HEK293 (cell line): ENCODE data around the gene PDIA4.

Experiments used
- FEZF1 ChIP-seq: fragments of 450-650 bp; formaldehyde crosslinking; IDR thresholded peaks from 2 replicates; pipeline ENCODE4 v1.5.1; 2016; ENCODE audit warnings: missing biosample characterization, missing genetic modification characterization
- SP7 ChIP-seq: fragments of 450-650 bp; formaldehyde crosslinking; IDR thresholded peaks from 2 replicates; pipeline ENCODE4 v1.5.1; 2016; ENCODE audit warnings: missing biosample characterization, missing genetic modification characterization
- TCF7L2 ChIP-seq: IDR thresholded peaks from 2 replicates; pipeline ENCODE4 v1.6.1; 2011; ENCODE audit warnings: low read depth, mild to moderate bottlenecking, inconsistent platforms, low read length, moderate library complexity, borderline replicate concordance
- YY2 ChIP-seq: fragments of 450-650 bp; formaldehyde crosslinking; IDR thresholded peaks from 2 replicates; pipeline ENCODE4 v1.5.1; 2016; ENCODE audit warnings: missing biosample characterization, missing genetic modification characterization
- ZBTB8A ChIP-seq: fragments of 450-650 bp; formaldehyde crosslinking; IDR thresholded peaks from 2 replicates; pipeline ENCODE4 v1.5.1; 2016; ENCODE audit warnings: missing biosample characterization, missing genetic modification characterization
- ZIC2 ChIP-seq: fragments of 450-650 bp; formaldehyde crosslinking; IDR thresholded peaks from 2 replicates; pipeline ENCODE4 v1.5.1; 2016; ENCODE audit warnings: missing biosample characterization, missing genetic modification characterization
- ZNF16 ChIP-seq: fragments of 450-650 bp; formaldehyde crosslinking; IDR thresholded peaks from 2 replicates; pipeline ENCODE4 v1.5.1; 2016; ENCODE audit warnings: low read depth, missing biosample characterization, missing genetic modification characterization
- ZNF214 ChIP-seq: fragments of 450-650 bp; formaldehyde crosslinking; IDR thresholded peaks from 2 replicates; pipeline ENCODE4 v1.5.1; 2017; ENCODE audit warnings: missing biosample characterization, mild to moderate bottlenecking, missing genetic modification characterization, borderline replicate concordance
- ZNF221 ChIP-seq: fragments of 450-650 bp; formaldehyde crosslinking; IDR thresholded peaks from 2 replicates; pipeline ENCODE4 v1.5.1; 2017; ENCODE audit warnings: missing biosample characterization, missing genetic modification characterization, borderline replicate concordance
- ZNF274 ChIP-seq, 2 experiments: fragments of 200-500 bp in 1 of 2; fragments of 450-650 bp in 1 of 2; sonication (Bioruptor generic) in 1 of 2; formaldehyde crosslinking in 1 of 2; IDR thresholded peaks; 2 replicates each; pipeline versions ENCODE4 v1.5.1 to v1.6.1; 2014 to 2016; ENCODE audit warnings: borderline replicate concordance in 1 of 2, inconsistent platforms in 1 of 2, low read length in 1 of 2, missing biosample characterization in 1 of 2, missing genetic modification characterization in 1 of 2
- ZNF366 ChIP-seq: fragments of 450-650 bp; formaldehyde crosslinking; conservative IDR thresholded peaks from 2 replicates; pipeline ENCODE4 v1.5.1; 2016; ENCODE audit warnings: missing biosample characterization, missing genetic modification characterization
- ZNF660 ChIP-seq: fragments of 450-650 bp; IDR thresholded peaks from 2 replicates; pipeline ENCODE4 v1.5.1; 2018; ENCODE audit warnings: missing biosample characterization, mild to moderate bottlenecking, missing genetic modification characterization
- ZNF677 ChIP-seq: fragments of 450-650 bp; IDR thresholded peaks from 2 replicates; pipeline ENCODE4 v1.5.0; 2018; ENCODE audit warnings: missing biosample characterization, mild to moderate bottlenecking, missing genetic modification characterization, moderate library complexity
- ZNF707 ChIP-seq: fragments of 450-650 bp; formaldehyde crosslinking; IDR thresholded peaks from 2 replicates; pipeline ENCODE4 v1.5.1; 2016; ENCODE audit warnings: missing biosample characterization, missing genetic modification characterization
- ZNF830 ChIP-seq: fragments of 450-650 bp; IDR thresholded peaks from 2 replicates; pipeline ENCODE4 v1.5.0; 2018; ENCODE audit warnings: missing biosample characterization, missing genetic modification characterization, low read depth, mild to moderate bottlenecking, moderate library complexity
- ZNF837 ChIP-seq: fragments of 450-650 bp; formaldehyde crosslinking; IDR thresholded peaks from 2 replicates; pipeline ENCODE4 v1.5.1; 2016; ENCODE audit warnings: missing biosample characterization, missing genetic modification characterization
- TF ChIP-seq, protein P1 (sequence below): fragments of 450-650 bp; formaldehyde crosslinking; IDR thresholded peaks from 2 replicates; pipeline ENCODE4; 2016; ENCODE audit warnings: missing biosample characterization, missing genetic modification characterization
- TF ChIP-seq, protein P2 (sequence below): fragments of 450-650 bp; formaldehyde crosslinking; IDR thresholded peaks from 2 replicates; pipeline ENCODE4 v1.5.1; 2016; ENCODE audit warnings: missing biosample characterization, missing genetic modification characterization
- TF ChIP-seq, protein P3 (sequence below): fragments of 450-650 bp; formaldehyde crosslinking; IDR thresholded peaks from 2 replicates; pipeline ENCODE4 v1.5.1; 2016; ENCODE audit warnings: missing biosample characterization, missing genetic modification characterization
- TF ChIP-seq, protein P4 (sequence below): fragments of 450-650 bp; formaldehyde crosslinking; IDR thresholded peaks from 2 replicates; pipeline ENCODE4 v1.5.0; 2017; ENCODE audit warnings: missing biosample characterization, missing genetic modification characterization, borderline replicate concordance
- TF ChIP-seq, protein P5 (sequence below): fragments of 450-650 bp; formaldehyde crosslinking; IDR thresholded peaks from 2 replicates; pipeline ENCODE4 v1.5.1; 2016; ENCODE audit warnings: missing biosample characterization, missing genetic modification characterization
- TF ChIP-seq, protein P6 (sequence below): fragments of 450-650 bp; formaldehyde crosslinking; IDR thresholded peaks from 2 replicates; pipeline ENCODE4 v1.5.1; 2017; ENCODE audit warnings: missing biosample characterization, missing genetic modification characterization

The PDIA4 gene

DNA sequence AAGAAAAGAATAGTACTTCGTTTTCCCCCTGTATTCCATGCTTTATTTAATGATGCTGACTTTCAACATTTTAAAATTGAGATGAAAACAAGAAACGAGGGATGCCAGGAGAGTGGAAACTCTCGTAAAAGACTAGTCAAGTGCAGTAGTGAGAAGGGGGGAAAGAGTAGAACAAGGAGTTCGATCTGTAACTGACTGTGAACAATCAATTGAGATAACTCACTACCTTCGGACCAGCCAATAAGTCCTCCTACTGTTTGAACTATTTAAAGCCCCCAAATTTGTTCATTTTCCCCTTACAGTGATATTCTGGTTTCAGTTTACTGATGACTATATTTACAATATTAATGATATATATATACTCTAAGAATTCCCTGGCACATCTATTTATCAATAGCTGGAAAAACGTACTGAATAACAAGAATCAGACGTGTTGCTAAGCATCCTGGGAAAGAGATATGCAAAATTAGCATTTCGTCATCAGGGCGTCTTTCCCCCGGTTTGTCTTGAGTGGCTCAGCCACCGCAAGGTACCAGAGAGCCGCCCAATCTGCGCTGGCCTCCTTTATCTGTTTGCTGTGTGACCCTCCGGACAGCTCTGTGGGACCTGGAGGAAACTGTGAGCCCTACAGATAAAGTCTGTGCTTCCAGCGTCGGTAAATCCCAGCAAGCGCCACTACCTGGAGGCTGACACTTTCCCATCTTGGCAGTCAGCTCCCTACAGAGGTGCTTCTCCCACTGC is 41.1 kb downstream of the PDIA4 start (continued):
- TF ChIP-seq ZNF830 (tag by site-specific recombination) (no peak), ZBTB8A (tag by site-specific recombination) (0 out of 2 replicates have a peak, but pooled peaks have one; percentile 49), YY2 (tag by site-specific recombination) (no peak), ZNF214 (tag by site-specific recombination) (no peak), ZNF677 (tag by site-specific recombination) (no peak), TCF7L2 (no peak), ZNF274 (IDR thresholded peaks at IDR 0.05; ENCODE audit: low read length) (no peak), ZNF274 (tag by site-specific recombination; IDR thresholded peaks at IDR 0.05; ENCODE audit: borderline replicate concordance) (no peak), FEZF1 (tag by site-specific recombination) (no peak), SP7 (tag by site-specific recombination) (peak; percentile 77), ZNF660 (tag by site-specific recombination) (peak; percentile 97), ZIC2 (tag by site-specific recombination) (peak; percentile 38; the same call in 1 of the 2 replicates), ZNF366 (tag by site-specific recombination) (peak; percentile 98), ZNF16 (tag by site-specific recombination) (no peak), ZNF221 (0 out of 2 replicates have a peak, but pooled peaks have one; percentile 63), ZNF837 (tag by site-specific recombination) (no peak), ZNF707 (tag by site-specific recombination) (no peak)
- TF ChIP-seq, protein P1, sequence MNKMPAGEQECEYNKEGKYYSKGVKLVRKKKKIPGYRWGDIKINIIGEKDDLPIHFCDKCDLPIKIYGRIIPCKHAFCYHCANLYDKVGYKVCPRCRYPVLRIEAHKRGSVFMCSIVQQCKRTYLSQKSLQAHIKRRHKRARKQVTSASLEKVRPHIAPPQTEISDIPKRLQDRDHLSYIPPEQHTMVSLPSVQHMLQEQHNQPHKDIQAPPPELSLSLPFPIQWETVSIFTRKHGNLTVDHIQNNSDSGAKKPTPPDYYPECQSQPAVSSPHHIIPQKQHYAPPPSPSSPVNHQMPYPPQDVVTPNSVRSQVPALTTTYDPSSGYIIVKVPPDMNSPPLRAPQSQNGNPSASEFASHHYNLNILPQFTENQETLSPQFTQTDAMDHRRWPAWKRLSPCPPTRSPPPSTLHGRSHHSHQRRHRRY: no peak
- TF ChIP-seq, protein P2, sequence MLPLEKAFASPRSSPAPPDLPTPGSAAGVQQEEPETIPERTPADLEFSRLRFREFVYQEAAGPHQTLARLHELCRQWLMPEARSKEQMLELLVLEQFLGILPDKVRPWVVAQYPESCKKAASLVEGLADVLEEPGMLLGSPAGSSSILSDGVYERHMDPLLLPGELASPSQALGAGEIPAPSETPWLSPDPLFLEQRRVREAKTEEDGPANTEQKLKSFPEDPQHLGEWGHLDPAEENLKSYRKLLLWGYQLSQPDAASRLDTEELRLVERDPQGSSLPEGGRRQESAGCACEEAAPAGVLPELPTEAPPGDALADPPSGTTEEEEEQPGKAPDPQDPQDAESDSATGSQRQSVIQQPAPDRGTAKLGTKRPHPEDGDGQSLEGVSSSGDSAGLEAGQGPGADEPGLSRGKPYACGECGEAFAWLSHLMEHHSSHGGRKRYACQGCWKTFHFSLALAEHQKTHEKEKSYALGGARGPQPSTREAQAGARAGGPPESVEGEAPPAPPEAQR (tag by site-specific recombination): no peak
- TF ChIP-seq, protein P3, sequence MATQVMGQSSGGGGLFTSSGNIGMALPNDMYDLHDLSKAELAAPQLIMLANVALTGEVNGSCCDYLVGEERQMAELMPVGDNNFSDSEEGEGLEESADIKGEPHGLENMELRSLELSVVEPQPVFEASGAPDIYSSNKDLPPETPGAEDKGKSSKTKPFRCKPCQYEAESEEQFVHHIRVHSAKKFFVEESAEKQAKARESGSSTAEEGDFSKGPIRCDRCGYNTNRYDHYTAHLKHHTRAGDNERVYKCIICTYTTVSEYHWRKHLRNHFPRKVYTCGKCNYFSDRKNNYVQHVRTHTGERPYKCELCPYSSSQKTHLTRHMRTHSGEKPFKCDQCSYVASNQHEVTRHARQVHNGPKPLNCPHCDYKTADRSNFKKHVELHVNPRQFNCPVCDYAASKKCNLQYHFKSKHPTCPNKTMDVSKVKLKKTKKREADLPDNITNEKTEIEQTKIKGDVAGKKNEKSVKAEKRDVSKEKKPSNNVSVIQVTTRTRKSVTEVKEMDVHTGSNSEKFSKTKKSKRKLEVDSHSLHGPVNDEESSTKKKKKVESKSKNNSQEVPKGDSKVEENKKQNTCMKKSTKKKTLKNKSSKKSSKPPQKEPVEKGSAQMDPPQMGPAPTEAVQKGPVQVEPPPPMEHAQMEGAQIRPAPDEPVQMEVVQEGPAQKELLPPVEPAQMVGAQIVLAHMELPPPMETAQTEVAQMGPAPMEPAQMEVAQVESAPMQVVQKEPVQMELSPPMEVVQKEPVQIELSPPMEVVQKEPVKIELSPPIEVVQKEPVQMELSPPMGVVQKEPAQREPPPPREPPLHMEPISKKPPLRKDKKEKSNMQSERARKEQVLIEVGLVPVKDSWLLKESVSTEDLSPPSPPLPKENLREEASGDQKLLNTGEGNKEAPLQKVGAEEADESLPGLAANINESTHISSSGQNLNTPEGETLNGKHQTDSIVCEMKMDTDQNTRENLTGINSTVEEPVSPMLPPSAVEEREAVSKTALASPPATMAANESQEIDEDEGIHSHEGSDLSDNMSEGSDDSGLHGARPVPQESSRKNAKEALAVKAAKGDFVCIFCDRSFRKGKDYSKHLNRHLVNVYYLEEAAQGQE (tag by site-specific recombination): no peak
- TF ChIP-seq, protein P4, sequence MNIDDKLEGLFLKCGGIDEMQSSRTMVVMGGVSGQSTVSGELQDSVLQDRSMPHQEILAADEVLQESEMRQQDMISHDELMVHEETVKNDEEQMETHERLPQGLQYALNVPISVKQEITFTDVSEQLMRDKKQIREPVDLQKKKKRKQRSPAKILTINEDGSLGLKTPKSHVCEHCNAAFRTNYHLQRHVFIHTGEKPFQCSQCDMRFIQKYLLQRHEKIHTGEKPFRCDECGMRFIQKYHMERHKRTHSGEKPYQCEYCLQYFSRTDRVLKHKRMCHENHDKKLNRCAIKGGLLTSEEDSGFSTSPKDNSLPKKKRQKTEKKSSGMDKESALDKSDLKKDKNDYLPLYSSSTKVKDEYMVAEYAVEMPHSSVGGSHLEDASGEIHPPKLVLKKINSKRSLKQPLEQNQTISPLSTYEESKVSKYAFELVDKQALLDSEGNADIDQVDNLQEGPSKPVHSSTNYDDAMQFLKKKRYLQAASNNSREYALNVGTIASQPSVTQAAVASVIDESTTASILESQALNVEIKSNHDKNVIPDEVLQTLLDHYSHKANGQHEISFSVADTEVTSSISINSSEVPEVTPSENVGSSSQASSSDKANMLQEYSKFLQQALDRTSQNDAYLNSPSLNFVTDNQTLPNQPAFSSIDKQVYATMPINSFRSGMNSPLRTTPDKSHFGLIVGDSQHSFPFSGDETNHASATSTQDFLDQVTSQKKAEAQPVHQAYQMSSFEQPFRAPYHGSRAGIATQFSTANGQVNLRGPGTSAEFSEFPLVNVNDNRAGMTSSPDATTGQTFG (tag by site-specific recombination): no peak
- TF ChIP-seq, protein P5, sequence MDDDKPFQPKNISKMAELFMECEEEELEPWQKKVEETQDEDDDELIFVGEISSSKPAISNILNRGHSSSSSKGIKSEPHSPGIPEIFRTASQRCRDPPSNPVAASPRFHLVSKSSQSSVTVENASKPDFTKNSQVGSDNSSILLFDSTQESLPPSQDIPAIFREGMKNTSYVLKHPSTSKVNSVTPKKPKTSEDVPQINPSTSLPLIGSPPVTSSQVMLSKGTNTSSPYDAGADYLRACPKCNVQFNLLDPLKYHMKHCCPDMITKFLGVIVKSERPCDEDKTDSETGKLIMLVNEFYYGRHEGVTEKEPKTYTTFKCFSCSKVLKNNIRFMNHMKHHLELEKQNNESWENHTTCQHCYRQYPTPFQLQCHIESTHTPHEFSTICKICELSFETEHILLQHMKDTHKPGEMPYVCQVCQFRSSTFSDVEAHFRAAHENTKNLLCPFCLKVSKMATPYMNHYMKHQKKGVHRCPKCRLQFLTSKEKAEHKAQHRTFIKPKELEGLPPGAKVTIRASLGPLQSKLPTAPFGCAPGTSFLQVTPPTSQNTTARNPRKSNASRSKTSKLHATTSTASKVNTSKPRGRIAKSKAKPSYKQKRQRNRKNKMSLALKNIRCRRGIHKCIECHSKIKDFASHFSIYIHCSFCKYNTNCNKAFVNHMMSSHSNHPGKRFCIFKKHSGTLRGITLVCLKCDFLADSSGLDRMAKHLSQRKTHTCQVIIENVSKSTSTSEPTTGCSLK: no peak
- TF ChIP-seq, protein P6, sequence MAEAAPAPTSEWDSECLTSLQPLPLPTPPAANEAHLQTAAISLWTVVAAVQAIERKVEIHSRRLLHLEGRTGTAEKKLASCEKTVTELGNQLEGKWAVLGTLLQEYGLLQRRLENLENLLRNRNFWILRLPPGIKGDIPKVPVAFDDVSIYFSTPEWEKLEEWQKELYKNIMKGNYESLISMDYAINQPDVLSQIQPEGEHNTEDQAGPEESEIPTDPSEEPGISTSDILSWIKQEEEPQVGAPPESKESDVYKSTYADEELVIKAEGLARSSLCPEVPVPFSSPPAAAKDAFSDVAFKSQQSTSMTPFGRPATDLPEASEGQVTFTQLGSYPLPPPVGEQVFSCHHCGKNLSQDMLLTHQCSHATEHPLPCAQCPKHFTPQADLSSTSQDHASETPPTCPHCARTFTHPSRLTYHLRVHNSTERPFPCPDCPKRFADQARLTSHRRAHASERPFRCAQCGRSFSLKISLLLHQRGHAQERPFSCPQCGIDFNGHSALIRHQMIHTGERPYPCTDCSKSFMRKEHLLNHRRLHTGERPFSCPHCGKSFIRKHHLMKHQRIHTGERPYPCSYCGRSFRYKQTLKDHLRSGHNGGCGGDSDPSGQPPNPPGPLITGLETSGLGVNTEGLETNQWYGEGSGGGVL (tag by site-specific recombination): no peak
